NCI-H748 treated with DMSO at 0.1 percent for 48 hours (cell line): ENCODE data around the gene CYP27C1.
"Not testable (repeated sequence)": the region's sequence is repeated elsewhere in the genome, so short reads cannot be mapped to it uniquely, and the experiment has no call there.

Experiments used
- DNase-seq: peaks from one replicate; lab custom pipeline; 2025; lab: John Stamatoyannopoulos, UW

The CYP27C1 gene

GRCh38 chr2:127170452-127171197 lies 49.5 kb downstream of the CYP27C1 start:
- DNase-seq, result no peak

- no peak for DNase-seq
Observed at GRCh38 chr2:127170021-127170420, 50.1 kb downstream of the CYP27C1 start.

GRCh38 chr2:127169066-127169660 lies 50.9 kb downstream of the CYP27C1 start:
- DNase-seq, result no peak

- DNase-seq, result no peak
Observed at GRCh38 chr2:127166231-127166860, 53.8 kb downstream of the CYP27C1 start.

GRCh38 chr2:127165539-127165935 lies 54.6 kb downstream of the CYP27C1 start:
- no peak for DNase-seq

GRCh38 chr2:127164761-127165538 lies 55.1 kb downstream of the CYP27C1 start:
- no peak for DNase-seq

GRCh38 chr2:127163921-127164320 lies 56.2 kb downstream of the CYP27C1 start:
- no peak for DNase-seq

GRCh38 chr2:127163090-127163406 lies 57.1 kb downstream of the CYP27C1 start:
- DNase-seq, result not testable (repeated sequence)

- no peak for DNase-seq
Observed at GRCh38 chr2:127162261-127163089, 57.6 kb downstream of the CYP27C1 start.

GRCh38 chr2:127161176-127162136 lies 58.6 kb downstream of the CYP27C1 start:
- DNase-seq, result no peak

- no peak for DNase-seq
Observed at GRCh38 chr2:127160676-127161075, 59.4 kb downstream of the CYP27C1 start.

- DNase-seq, result no peak
Observed at GRCh38 chr2:127159543-127159942, 60.6 kb downstream of the CYP27C1 start.

- no peak for DNase-seq
Observed at GRCh38 chr2:127158614-127159290, 61.3 kb downstream of the CYP27C1 start.

- no peak for DNase-seq
Observed at GRCh38 chr2:127157651-127158485, 62.2 kb downstream of the CYP27C1 start.

- DNase-seq, result no peak
Observed at GRCh38 chr2:127157114-127157513, 63.0 kb downstream of the CYP27C1 start.

GRCh38 chr2:127155947-127156346 lies 64.2 kb downstream of the CYP27C1 start:
- no peak for DNase-seq

GRCh38 chr2:127155028-127155581 lies 65.0 kb downstream of the CYP27C1 start:
- DNase-seq, result no peak

- no peak for DNase-seq
Observed at GRCh38 chr2:127154396-127154795, 65.7 kb downstream of the CYP27C1 start.

GRCh38 chr2:127153691-127154158 lies 66.4 kb downstream of the CYP27C1 start:
- no peak for DNase-seq
